Panc1 (cell line): Measurements from ENCODE around the gene DOCK11.

Experiments used
- TF ChIP-seq, protein P1 (sequence below): fragments of 450-650 bp; IDR thresholded peaks from 2 replicates; pipeline ENCODE4 v1.5.1; 2017; ENCODE audit warnings: mild to moderate bottlenecking
- TF ChIP-seq, protein P2 (sequence below), 2 experiments: IDR thresholded peaks; 2 replicates each; pipeline ENCODE4 v1.6.1; 2011 to 2012; ENCODE audit warnings: low read depth in 2 of 2, control low read depth in 1 of 2, low read length in 1 of 2, mild to moderate bottlenecking in 1 of 2, moderate library complexity in 1 of 2; ENCODE audit not compliant: insufficient read depth in 1 of 2

DNA sequence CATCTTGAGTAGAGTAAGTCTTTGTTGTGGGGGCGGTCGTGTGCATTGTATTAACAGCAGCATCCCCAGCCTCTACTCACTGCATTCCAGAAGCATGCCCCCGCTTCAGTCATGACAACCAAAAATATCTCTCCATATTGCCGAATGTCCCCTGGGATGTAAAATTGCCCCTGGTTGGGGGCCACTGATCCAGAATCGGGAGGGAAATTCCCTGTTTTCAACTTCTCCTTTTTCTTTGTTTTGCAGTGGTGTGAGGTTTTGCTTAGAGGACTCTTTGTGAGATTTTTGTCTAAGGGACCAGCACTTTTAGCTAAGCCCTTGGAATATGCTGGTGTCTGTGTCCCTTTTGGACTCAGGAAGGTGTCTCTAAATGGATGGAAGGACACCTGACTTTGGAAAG is 228.8 kb downstream of the DOCK11 start:
- TF ChIP-seq, protein P1, sequence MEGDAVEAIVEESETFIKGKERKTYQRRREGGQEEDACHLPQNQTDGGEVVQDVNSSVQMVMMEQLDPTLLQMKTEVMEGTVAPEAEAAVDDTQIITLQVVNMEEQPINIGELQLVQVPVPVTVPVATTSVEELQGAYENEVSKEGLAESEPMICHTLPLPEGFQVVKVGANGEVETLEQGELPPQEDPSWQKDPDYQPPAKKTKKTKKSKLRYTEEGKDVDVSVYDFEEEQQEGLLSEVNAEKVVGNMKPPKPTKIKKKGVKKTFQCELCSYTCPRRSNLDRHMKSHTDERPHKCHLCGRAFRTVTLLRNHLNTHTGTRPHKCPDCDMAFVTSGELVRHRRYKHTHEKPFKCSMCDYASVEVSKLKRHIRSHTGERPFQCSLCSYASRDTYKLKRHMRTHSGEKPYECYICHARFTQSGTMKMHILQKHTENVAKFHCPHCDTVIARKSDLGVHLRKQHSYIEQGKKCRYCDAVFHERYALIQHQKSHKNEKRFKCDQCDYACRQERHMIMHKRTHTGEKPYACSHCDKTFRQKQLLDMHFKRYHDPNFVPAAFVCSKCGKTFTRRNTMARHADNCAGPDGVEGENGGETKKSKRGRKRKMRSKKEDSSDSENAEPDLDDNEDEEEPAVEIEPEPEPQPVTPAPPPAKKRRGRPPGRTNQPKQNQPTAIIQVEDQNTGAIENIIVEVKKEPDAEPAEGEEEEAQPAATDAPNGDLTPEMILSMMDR, result no peak
- TF ChIP-seq, protein P2, sequence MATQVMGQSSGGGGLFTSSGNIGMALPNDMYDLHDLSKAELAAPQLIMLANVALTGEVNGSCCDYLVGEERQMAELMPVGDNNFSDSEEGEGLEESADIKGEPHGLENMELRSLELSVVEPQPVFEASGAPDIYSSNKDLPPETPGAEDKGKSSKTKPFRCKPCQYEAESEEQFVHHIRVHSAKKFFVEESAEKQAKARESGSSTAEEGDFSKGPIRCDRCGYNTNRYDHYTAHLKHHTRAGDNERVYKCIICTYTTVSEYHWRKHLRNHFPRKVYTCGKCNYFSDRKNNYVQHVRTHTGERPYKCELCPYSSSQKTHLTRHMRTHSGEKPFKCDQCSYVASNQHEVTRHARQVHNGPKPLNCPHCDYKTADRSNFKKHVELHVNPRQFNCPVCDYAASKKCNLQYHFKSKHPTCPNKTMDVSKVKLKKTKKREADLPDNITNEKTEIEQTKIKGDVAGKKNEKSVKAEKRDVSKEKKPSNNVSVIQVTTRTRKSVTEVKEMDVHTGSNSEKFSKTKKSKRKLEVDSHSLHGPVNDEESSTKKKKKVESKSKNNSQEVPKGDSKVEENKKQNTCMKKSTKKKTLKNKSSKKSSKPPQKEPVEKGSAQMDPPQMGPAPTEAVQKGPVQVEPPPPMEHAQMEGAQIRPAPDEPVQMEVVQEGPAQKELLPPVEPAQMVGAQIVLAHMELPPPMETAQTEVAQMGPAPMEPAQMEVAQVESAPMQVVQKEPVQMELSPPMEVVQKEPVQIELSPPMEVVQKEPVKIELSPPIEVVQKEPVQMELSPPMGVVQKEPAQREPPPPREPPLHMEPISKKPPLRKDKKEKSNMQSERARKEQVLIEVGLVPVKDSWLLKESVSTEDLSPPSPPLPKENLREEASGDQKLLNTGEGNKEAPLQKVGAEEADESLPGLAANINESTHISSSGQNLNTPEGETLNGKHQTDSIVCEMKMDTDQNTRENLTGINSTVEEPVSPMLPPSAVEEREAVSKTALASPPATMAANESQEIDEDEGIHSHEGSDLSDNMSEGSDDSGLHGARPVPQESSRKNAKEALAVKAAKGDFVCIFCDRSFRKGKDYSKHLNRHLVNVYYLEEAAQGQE (IDR thresholded peaks at IDR 0.05; ENCODE audit: insufficient read depth in 1 of 2, low read depth in 2 of 2, low read length in 1 of 2), result no peak
